Measurements from ENCODE around the gene CNR2.
"Not testable (repeated sequence)": the region's sequence is repeated elsewhere in the genome, so short reads cannot be mapped to it uniquely, and the experiment has no call there.

DNA sequence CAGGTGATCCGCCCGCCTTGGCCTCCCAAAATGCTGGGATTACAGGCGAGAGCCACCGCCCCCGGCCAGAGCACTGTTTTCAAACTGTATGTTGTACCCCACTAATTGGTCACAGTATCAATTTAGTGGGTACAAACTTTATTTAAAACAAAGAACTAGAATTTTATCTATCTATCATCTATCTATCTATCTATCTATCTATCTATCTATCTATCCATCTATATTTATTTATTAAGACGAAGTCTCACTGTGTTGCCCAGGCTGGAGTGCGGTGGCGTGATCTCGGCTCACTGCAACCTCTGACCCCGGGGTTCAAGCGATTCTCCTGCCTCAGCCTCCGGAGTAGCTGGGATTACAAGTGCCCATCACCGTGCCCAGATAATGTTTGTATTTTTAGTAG lies 86.6 kb downstream of the CNR2 start:
- TF ChIP-seq, protein P1, sequence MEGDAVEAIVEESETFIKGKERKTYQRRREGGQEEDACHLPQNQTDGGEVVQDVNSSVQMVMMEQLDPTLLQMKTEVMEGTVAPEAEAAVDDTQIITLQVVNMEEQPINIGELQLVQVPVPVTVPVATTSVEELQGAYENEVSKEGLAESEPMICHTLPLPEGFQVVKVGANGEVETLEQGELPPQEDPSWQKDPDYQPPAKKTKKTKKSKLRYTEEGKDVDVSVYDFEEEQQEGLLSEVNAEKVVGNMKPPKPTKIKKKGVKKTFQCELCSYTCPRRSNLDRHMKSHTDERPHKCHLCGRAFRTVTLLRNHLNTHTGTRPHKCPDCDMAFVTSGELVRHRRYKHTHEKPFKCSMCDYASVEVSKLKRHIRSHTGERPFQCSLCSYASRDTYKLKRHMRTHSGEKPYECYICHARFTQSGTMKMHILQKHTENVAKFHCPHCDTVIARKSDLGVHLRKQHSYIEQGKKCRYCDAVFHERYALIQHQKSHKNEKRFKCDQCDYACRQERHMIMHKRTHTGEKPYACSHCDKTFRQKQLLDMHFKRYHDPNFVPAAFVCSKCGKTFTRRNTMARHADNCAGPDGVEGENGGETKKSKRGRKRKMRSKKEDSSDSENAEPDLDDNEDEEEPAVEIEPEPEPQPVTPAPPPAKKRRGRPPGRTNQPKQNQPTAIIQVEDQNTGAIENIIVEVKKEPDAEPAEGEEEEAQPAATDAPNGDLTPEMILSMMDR (IDR thresholded peaks at IDR 0.05; ENCODE audit: borderline replicate concordance, extremely low read depth, low read length, poor library complexity, severe bottlenecking) = not testable (repeated sequence)
- TF ChIP-seq EZH2 (IDR thresholded peaks at IDR 0.05; ENCODE audit: borderline replicate concordance, low read depth, low read length, severe bottlenecking) = not testable (repeated sequence)
